ENCODE data around the gene SMIM8. TPM values are rescaled to one million over a fixed set of nuclear protein-coding genes. Genes with fewer than 3 reads are reported as not detected.
"Not testable (repeated sequence)": the region's sequence is repeated elsewhere in the genome, so short reads cannot be mapped to it uniquely, and the experiment has no call there.

The SMIM8 gene
- total and polyA plus RNA-seq, 2 donors from 2014 or later: 10.5 to 14.6 TPM

DNA sequence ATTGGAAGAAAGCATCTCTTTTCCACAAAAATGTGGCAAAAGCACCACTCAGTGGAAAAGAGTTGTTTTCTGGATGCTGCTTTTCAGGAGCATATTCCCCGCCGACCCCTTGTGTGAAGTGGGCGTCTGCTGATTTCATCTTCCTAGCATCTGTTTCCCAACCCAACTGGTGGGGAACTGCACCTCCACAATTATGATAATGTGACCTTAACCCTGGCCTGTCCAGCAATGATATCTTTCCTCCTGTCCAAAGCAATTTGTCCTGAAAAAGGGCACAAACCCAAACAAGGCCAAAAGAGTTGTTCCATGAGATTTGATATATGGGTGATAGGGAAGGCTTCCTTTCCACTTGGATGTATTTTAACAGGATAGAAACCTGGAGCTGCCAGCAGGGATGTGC, 7.3 kb upstream of the SMIM8 start:
- no peak overlapping the region for H3K9ac ChIP-seq (ENCODE audit: low read length in 3 of 3)
- H3K27ac ChIP-seq (ENCODE audit: low read depth in 2 of 2, low read length in 2 of 2): no peak overlapping the region
- no peaks in the 10 kb centered on the region for H3K27me3 ChIP-seq (ENCODE audit: control insufficient read depth, insufficient read depth, low read length)
- DNase-seq (no peak), FAIRE-seq (no peak)
- intact Hi-C loops (cut with DNase I): no loop called here
- H3K4me1 ChIP-seq (ENCODE audit: control insufficient read depth in 2 of 3, insufficient read depth in 2 of 3, low read depth in 1 of 3, low read length in 3 of 3): no peaks in the 10 kb centered on the region
- no peaks in the 10 kb centered on the region for H3K36me3 ChIP-seq (ENCODE audit: control insufficient read depth in 2 of 3, insufficient read depth in 3 of 3, low read length in 3 of 3)
- no peak for TF ChIP-seq CTCF (IDR thresholded peaks at IDR 0.05; ENCODE audit: borderline replicate concordance, extremely low read depth, insufficient read depth)
- H3K4me3 ChIP-seq (ENCODE audit: low read length in 3 of 3): no peak overlapping the region
- H3K9me3 ChIP-seq (ENCODE audit: control insufficient read depth in 2 of 3, insufficient read depth in 1 of 3, low read length in 3 of 3): no peaks in the 10 kb centered on the region

DNA sequence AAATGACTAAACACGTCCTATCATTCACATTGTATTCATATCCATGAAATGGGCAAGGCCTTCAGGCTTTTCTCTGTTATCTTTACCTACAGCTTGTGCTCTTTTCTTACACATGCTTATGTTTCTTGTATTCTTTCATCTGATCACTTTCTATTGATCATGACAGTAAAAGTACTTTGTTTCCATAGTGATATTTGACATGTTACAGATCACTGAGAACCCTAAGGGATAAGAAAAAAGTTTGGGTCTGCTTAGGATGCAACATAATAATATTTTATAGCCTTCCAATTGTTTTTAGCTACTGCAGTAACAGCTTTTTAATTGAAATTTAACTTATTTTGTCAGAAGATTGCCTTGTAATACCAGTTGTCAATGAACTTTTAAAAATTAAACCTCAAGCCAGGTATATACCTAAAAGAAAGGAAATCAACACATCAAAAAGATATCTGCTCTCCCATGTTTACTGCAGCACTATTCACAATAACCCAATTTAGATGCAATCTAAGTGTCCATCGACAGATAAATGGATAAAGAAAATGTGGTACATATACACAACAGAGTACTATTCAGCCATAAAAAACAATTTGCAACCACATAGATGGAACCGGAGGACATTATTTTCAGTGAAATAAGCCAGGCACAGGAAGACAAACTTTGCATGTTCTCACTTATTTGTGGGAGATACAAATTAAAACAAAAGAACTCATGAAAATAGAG, 3.0 kb upstream of the SMIM8 start:
- H3K36me3 ChIP-seq (ENCODE audit: control insufficient read depth in 2 of 3, insufficient read depth in 3 of 3, low read length in 3 of 3): no peaks in the 10 kb centered on the region
- intact Hi-C loops (cut with DNase I): no loop called here
- no peak overlapping the region for H3K4me3 ChIP-seq (ENCODE audit: low read length in 3 of 3)
- H3K9ac ChIP-seq (ENCODE audit: low read length in 3 of 3): no peak overlapping the region
- no peaks in the 10 kb centered on the region for H3K27me3 ChIP-seq (ENCODE audit: control insufficient read depth, insufficient read depth, low read length)
- FAIRE-seq (no peak), DNase-seq (no peak)
- H3K27ac ChIP-seq (ENCODE audit: low read depth in 2 of 2, low read length in 2 of 2): no peak overlapping the region
- no peaks in the 10 kb centered on the region for H3K4me1 ChIP-seq (ENCODE audit: control insufficient read depth in 2 of 3, insufficient read depth in 2 of 3, low read depth in 1 of 3, low read length in 3 of 3)
- TF ChIP-seq CTCF (IDR thresholded peaks at IDR 0.05; ENCODE audit: borderline replicate concordance, extremely low read depth, insufficient read depth): no peak
- H3K9me3 ChIP-seq (ENCODE audit: control insufficient read depth in 2 of 3, insufficient read depth in 1 of 3, low read length in 3 of 3): no peaks in the 10 kb centered on the region

DNA sequence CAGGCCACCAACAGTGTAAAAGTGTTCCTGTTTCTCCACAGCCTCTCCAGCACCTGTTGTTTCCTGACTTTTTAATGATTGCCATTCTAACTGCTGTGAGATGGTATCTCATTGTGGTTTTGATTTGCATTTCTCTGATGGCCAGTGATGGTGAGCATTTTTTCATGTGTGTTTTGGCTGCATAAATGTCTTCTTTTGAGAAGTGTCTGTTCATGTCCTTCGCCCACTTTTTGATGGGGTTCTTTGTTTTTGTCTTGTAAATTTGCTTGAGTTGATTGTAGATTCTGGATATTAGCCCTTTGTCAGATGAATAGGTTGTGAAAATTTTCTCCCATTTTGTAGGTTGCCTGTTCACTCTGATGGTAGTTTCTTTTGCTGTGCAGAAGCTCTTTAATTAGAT, 1.5 kb downstream of the SMIM8 start:
- H3K27ac ChIP-seq (ENCODE audit: low read depth in 2 of 2, low read length in 2 of 2); intact Hi-C loops (cut with DNase I); H3K36me3 ChIP-seq (ENCODE audit: control insufficient read depth in 2 of 3, insufficient read depth in 3 of 3, low read length in 3 of 3); H3K9ac ChIP-seq (ENCODE audit: low read length in 3 of 3); H3K9me3 ChIP-seq (ENCODE audit: control insufficient read depth in 2 of 3, insufficient read depth in 1 of 3, low read length in 3 of 3); DNase-seq; H3K4me1 ChIP-seq (ENCODE audit: control insufficient read depth in 2 of 3, insufficient read depth in 2 of 3, low read depth in 1 of 3, low read length in 3 of 3); FAIRE-seq; H3K4me3 ChIP-seq (ENCODE audit: low read length in 3 of 3); H3K27me3 ChIP-seq (ENCODE audit: control insufficient read depth, insufficient read depth, low read length): not testable (repeated sequence)

DNA sequence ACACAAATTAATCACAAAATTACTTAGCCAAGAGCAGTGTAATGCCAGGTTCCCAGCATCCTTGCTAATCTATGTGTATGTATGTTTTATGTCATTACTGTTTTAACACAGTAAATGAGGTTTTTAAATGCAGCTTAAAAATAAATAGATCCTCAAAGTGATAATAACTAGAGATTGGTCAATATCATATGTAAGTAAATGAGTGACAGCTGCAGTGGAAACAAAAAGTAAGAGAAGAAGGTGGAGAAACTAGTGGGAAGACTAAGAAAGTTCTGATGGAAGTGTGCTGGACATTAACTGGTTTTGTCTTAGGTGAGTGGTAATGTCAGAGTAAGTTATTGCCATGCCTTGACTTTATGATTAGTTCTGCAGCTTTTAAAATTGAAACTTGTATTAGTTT, 8.6 kb downstream of the SMIM8 start:
- H3K27me3 ChIP-seq (ENCODE audit: control insufficient read depth, insufficient read depth, low read length): no peaks in the 10 kb centered on the region
- no peak for FAIRE-seq
- no peak for TF ChIP-seq CTCF (IDR thresholded peaks at IDR 0.05; ENCODE audit: borderline replicate concordance, extremely low read depth, insufficient read depth)
- no peaks in the 10 kb centered on the region for H3K36me3 ChIP-seq (ENCODE audit: control insufficient read depth in 2 of 3, insufficient read depth in 3 of 3, low read length in 3 of 3)
- no peak overlapping the region for H3K9ac ChIP-seq (ENCODE audit: low read length in 3 of 3)
- H3K4me1 ChIP-seq (ENCODE audit: control insufficient read depth in 2 of 3, insufficient read depth in 2 of 3, low read depth in 1 of 3, low read length in 3 of 3): no peaks in the 10 kb centered on the region
- H3K27ac ChIP-seq (ENCODE audit: low read depth in 2 of 2, low read length in 2 of 2): no peak overlapping the region
- no peak for DNase-seq
- intact Hi-C loops (cut with DNase I): no loop called here
- H3K9me3 ChIP-seq (ENCODE audit: control insufficient read depth in 2 of 3, insufficient read depth in 1 of 3, low read length in 3 of 3): no peaks in the 10 kb centered on the region
- H3K4me3 ChIP-seq (ENCODE audit: low read length in 3 of 3): no peak overlapping the region

All from kidney (tissue), 14 donors.